Motor neuron (in vitro differentiated cells): Measurements from ENCODE around the gene TMEM120A. TPM values are rescaled to one million over a fixed set of nuclear protein-coding genes. Genes with fewer than 3 reads are reported as not detected.

Experiments
- ATAC-seq, 8 experiments: fragments of 200-7000 bp; cut with Tn5 transposase; replicated peaks in 6 of 8; 2 replicates each; pipeline ENCODE4 v1.8.0; 2021; ENCODE audit warnings: mild to moderate bottlenecking in 8 of 8, moderate library complexity in 8 of 8
- H3K27ac ChIP-seq, 2 donors: fragments of 250-450 bp; sonication (Bioruptor Pico); 2 replicates each; pipeline ENCODE4 v1.9.0; 2021; ENCODE audit warnings: antibody characterized with exemption in 2 of 2, mild to moderate bottlenecking in 2 of 2, moderate library complexity in 1 of 2
- H3K4me1 ChIP-seq, 2 donors: fragments of 250-450 bp; sonication (Bioruptor Pico); replicated peaks in 1 of 2; 2 replicates each; pipeline ENCODE4 v1.6.1; 2021; ENCODE audit warnings: antibody characterized with exemption in 2 of 2, mild to moderate bottlenecking in 2 of 2, moderate library complexity in 1 of 2
- H3K4me3 ChIP-seq, 5 donors: fragments of 250-450 bp; sonication (Bioruptor Pico); 2 replicates each; pipeline ENCODE4 v1.9.0; 2021; ENCODE audit warnings: antibody characterized with exemption in 5 of 5, mild to moderate bottlenecking in 5 of 5, moderate library complexity in 4 of 5
- WGBS, 10 experiments: fragments of 450-650 bp; shearing (Covaris generic); methylation state at CpG; one replicate each; pipeline ENCODE4 v1.0.0; 2022; 5-methylcytosine and 5-hydroxymethylcytosine counted together
- in situ Hi-C, 9 experiments: fragments of 400-800 bp; cut with MboI; loops; one replicate each; pipeline ENCODE4 v1.15.0; 2021; ENCODE audit warnings: low sequenced_read_pairs in 9 of 9, low pct_unique_long_range_greater_than_20kb in 2 of 9; ENCODE audit not compliant: unreplicated experiment in 9 of 9
- total RNA-seq, 8 experiments: library from RNA; unstranded; fragments of 300-600 nt; gene quantifications; 2 replicates each; pipeline versions ENCODE4 v1.2.3 to v1.2.4, GENCODE V29; 2022

The TMEM120A gene
- total RNA-seq, 8 experiments from 2014 or later = 17.6 to 29.8 (median 22.3) TPM

DNA sequence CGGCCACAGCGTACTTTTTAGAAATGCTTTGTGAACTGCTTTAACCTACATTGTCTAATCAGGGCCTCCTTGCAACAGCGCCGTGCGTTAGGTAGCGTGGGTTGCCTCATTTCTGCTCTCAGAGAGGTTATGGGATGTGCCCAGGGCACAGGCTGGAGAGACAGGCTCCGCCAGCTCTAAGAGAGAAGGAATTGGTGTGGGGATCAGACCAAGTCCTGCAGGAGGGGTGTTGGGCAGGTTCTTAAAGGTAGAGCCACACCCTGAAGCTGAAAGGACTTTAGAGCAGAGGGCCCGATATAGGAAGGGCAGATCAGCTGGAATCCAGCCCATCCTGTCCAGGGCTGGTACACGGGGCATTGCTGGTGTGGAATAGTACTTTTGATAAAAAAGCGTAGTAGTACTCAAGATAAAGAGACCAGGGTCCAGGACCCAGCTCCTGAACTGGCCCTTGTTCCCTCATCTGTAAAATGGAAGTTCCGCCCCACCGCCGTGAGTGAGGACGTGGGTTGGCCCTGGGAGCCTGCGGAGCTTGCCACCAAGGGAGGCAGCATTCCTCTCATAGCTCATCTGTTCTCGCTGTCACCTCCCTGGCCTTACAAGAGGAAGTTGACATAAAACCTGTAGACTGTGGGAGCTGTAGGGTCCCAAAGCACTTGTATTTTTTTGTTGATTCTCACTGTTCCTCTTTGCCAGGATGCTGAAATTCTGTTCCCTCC, 37.2 kb downstream of the TMEM120A start:
- no peak for ATAC-seq
- Histone ChIP-seq H3K4me1 (peaks cover 2 to 6% of the 10 kb centered on the region in 2 donors), H3K4me3 (no peak overlapping the region), H3K27ac (no peak overlapping the region)
- in situ Hi-C loops = no loop called here
- 83 to 100% (median 92%) methylated on average over 1 to 7 of the region's 16 CpGs; no CpG with 5 or more reads in 2 of the 10 experiments for WGBS, 10 experiments

DNA sequence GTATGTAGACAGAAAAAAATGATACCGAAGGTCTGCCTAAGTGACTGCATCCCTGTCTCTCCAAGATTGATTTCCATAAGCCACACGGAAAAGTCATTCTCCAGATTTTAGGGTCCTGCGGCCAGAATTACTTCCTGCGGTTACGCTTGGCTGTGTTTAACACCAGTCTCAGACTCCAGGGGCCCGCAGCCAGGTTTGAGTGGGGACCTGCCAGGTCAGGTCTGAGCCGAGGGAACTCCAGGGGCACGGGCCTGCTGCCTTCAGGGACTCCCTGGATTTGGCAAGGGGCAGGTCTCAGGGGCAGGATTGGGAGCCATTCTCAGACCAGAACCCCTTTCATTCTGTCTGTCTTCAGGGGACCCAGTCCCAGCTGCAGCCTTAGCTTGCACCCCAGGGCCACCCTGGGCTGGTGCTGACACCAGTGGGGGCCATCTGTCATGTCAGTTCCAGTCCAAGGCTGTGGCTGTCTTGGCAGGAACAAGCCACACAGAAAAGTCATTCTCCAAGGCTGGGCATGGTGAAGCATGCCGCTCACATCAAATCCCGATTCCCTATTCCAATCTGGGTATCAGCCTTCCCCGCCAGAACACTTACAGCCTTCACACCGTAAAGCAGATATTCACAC, 39.0 kb downstream of the TMEM120A start:
- WGBS, 10 experiments = 78 to 100% (median 93%) methylated on average over 2 to 8 of the region's 12 CpGs; no CpG with 5 or more reads in 3 of the 10 experiments
- Histone ChIP-seq H3K27ac (no peak overlapping the region), H3K4me3 (no peak overlapping the region), H3K4me1 (no peaks in the 10 kb centered on the region)
- no peak for ATAC-seq
- in situ Hi-C loops = no loop called here

DNA sequence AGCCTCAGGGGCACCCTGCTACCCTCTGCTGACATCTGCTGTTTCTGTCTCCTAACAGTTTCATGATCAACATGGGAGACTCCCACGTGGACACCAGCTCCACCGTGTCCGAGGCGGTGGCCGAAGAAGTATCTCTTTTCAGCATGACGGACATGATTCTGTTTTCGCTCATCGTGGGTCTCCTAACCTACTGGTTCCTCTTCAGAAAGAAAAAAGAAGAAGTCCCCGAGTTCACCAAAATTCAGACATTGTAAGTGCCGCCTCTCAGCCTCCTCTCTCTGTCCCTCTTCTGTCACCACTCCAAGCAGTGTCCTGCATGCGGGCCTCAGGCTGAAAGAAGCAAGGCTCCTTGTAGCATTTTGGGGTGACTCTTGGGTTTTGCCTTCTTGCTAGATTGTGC, 40.5 kb downstream of the TMEM120A start:
- ATAC-seq = no peak
- 80 to 100% (median 97%) methylated on average over 5 to 11 of the region's 11 CpGs; no CpG with 5 or more reads in 5 of the 10 experiments for WGBS, 10 experiments
- in situ Hi-C loops = no loop called here
- H3K4me1 ChIP-seq = peaks cover 0 to 6% of the 10 kb centered on the region in 2 donors
- H3K4me3 ChIP-seq = no peak overlapping the region
- H3K27ac ChIP-seq = no peak overlapping the region

DNA sequence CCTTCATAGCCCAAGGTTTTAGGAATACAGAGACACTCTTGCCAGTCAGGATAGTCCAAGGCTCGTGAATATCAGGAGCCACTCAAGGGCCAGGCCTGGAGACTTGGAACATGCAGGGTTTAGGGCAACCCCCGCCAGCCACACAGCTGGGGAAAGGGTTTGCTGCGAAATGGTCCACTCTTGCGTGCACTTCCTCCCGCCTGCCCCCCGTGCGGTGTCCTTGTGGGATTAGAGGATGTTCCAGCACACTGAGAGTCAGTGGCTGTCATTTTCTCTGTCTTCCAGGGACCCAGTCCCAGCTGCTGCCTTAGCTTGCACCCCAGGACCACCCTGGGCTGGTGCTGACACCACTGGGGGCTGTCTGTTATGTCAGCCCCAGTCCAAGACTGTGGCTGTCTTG, 41.0 kb downstream of the TMEM120A start:
- Histone ChIP-seq H3K4me1 (peaks cover 0 to 6% of the 10 kb centered on the region in 2 donors), H3K27ac (no peak overlapping the region), H3K4me3 (no peak overlapping the region)
- 87 to 100% (median 93%) methylated on average over 1 to 3 of the region's 7 CpGs; no CpG with 5 or more reads in 6 of the 10 experiments for WGBS, 10 experiments
- in situ Hi-C loops = no loop called here
- ATAC-seq = no peak

DNA sequence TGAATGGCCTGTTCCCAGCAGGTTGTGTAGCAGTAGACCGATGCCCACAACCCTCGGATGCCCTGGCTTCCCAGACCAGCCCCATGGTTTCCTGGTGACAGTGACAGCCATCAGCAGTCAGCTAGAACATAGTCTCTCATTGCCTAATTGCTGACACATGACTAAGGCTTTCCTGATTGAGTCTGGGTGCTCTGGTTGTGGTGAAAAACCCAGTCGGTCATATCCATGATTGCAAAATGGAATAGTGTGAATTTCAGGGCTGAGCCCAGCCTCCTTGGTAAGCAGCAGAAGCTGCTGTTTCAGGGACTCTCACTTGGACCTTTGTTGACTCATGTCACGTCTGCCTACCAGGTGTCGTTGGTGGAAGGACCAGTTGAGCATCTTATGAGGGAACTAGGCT, 42.9 kb downstream of the TMEM120A start:
- Histone ChIP-seq H3K4me1 (peaks cover 0 to 6% of the 10 kb centered on the region in 2 donors), H3K27ac (no peak overlapping the region), H3K4me3 (no peak overlapping the region)
- 40 to 100% (median 86%) methylated on average over 1 to 4 of the region's 5 CpGs; no CpG with 5 or more reads in 4 of the 10 experiments for WGBS, 10 experiments
- peak in 3 of 8 experiments; percentile 59 to 98 (median 90) for ATAC-seq
- in situ Hi-C loops = no loop called here

DNA sequence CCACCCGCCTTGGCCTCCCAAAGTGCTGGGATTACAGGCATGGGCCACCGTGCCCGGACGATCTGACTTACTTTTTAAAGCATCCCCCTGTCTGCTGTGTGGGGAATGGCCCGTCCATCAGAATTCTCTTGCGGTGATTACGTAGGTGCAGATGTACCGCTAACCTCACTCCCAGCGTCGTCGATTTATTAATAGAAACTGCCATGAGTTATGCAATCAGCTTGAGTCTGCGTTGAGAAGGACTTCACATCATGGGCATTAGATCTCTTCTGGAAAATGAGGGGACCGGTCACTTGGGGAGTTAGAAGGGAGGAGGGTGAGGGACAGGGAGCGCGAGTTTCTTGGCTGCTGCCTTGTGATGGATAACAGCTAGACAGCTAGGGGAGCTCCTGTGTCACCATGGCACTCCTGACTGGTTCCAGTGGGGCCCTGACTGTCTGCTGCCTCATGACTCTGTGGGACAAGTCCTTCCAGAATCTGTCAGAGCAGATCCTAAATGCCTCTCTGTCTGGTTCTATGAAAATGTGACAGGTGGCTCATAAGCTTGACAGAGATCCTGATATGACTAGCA, 44.2 kb downstream of the TMEM120A start:
- in situ Hi-C loops = no loop called here
- H3K27ac ChIP-seq = peak overlapping the region in 1 of 2 donors; percentile 26

GRCh38 chr7:75948179-75948578, 46.2 kb downstream of the TMEM120A start:
- no peak for ATAC-seq
- Histone ChIP-seq H3K27ac (no peak overlapping the region), H3K4me1 (peaks cover 0 to 17% of the 10 kb centered on the region in 2 donors), H3K4me3 (no peak overlapping the region)
- WGBS, 10 experiments = 37 to 90% (median 68%) methylated on average over 1 to 4 of the region's 9 CpGs; no CpG with 5 or more reads in 4 of the 10 experiments
- in situ Hi-C loops = no loop called here

More for the DNA sequence above, 44.2 kb downstream of the TMEM120A start:
- 77 to 100% (median 91%) methylated on average over 1 to 10 of the region's 15 CpGs; no CpG with 5 or more reads in 3 of the 10 experiments for WGBS, 10 experiments
- no peak overlapping the region for H3K4me3 ChIP-seq
- ATAC-seq = peak in 5 of 8 experiments; percentile 43 to 79 (median 71)
- peaks cover 0 to 13% of the 10 kb centered on the region in 2 donors for H3K4me1 ChIP-seq

DNA sequence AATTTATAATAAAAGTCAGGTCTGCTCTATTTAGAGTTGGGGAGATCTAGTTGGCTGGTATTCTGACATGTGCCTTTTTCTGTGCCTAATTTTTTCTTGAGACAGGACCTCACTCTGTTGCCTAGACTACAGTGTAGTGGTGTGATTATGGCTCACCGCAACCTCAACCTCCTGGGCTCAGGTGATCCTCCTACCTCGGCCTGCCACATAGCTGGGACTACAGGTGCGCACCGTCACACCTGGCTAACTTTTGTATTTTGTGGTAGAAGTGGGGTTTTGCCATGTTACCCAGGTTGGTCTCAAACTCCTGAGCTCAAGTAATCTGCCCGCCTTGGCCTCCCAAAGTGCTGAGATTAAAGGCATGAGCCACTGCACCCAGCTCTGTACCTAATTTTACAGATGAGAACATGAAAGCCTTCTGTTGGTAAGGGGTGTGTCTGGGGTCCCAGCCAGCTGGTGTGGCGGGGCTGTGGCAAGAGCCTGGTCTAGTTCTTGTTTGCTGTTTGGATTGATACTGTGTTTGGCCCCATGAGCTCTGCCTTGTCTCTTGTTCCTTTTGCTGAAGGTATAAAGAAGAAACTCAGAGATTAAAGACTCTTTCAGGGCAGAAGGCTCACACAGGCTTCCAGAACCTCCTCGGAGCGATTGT, 48.1 kb downstream of the TMEM120A start:
- ATAC-seq = no peak
- no peak overlapping the region for H3K27ac ChIP-seq
- H3K4me1 ChIP-seq = peaks cover 0 to 17% of the 10 kb centered on the region in 2 donors
- in situ Hi-C loops = no loop called here
- 50 to 100% (median 88%) methylated on average over 1 to 8 of the region's 8 CpGs; no CpG with 5 or more reads in 3 of the 10 experiments for WGBS, 10 experiments
- H3K4me3 ChIP-seq = no peak overlapping the region

GRCh38 chr7:75945297-75946168, 48.9 kb downstream of the TMEM120A start:
- Histone ChIP-seq H3K27ac (no peak overlapping the region), H3K4me3 (no peak overlapping the region), H3K4me1 (peaks cover 0 to 17% of the 10 kb centered on the region in 2 donors)
- peak in 7 of 8 experiments; percentile 17 to 76 (median 72) for ATAC-seq
- WGBS, 10 experiments = 80 to 100% (median 92%) methylated on average over 1 to 5 of the region's 8 CpGs; no CpG with 5 or more reads in 2 of the 10 experiments
- in situ Hi-C loops = no loop called here

GRCh38 chr7:75944507-75944906, 49.9 kb downstream of the TMEM120A start:
- H3K4me1 ChIP-seq = peaks cover 0 to 11% of the 10 kb centered on the region in 2 donors
- in situ Hi-C loops = no loop called here
- no peak for ATAC-seq
- H3K4me3 ChIP-seq = no peak overlapping the region
- H3K27ac ChIP-seq = no peak overlapping the region
- 92 to 100% (median 100%) methylated on average over 1 of the region's 1 CpG; no CpG with 5 or more reads in 1 of the 10 experiments for WGBS, 10 experiments

DNA sequence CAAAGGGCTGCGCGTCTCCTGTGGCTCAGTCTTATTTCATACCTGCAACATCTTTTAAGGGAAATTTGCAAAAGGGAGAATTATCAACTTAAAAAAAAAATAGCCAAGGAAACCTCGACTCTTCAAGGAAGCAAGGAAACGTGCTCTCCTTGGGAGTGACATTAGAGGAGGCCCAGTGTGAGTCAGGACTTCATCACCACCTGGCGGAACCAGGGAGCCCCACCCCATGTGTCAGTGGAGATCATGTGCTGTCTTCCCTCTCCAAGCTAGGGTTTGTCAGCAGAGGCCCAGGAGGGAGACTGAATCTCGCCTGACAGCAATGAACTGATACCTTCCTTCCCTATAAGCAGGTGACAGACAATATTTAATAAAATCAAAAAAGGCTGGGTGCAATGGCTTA, 50.5 kb downstream of the TMEM120A start:
- ATAC-seq = peak in 7 of 8 experiments; percentile 69 to 99 (median 75)
- Histone ChIP-seq H3K4me1 (peaks cover 0 to 11% of the 10 kb centered on the region in 2 donors), H3K4me3 (no peak overlapping the region), H3K27ac (no peak overlapping the region)
- in situ Hi-C loops = no loop called here
- 21 to 100% (median 90%) methylated on average over 2 to 6 of the region's 6 CpGs; no CpG with 5 or more reads in 3 of the 10 experiments for WGBS, 10 experiments

- Histone ChIP-seq H3K4me1 (peaks cover 0 to 12% of the 10 kb centered on the region in 2 donors), H3K4me3 (no peak overlapping the region), H3K27ac (peak overlapping the region in 1 of 2 donors; percentile 50)
- ATAC-seq = no peak
- in situ Hi-C loops = no loop called here
- WGBS, 10 experiments = 60 to 100% (median 87%) methylated on average over 1 to 6 of the region's 6 CpGs; no CpG with 5 or more reads in 3 of the 10 experiments
Observed at GRCh38 chr7:75938921-75939320, 55.5 kb downstream of the TMEM120A start.
